ENCODE measurements around the gene C10orf90.
A peak's percentile ranks its signal among the peaks of the same experiment; 100 is the strongest.

Gene C10orf90

GRCh38 chr10:126538439-126539135 lies 131.9 kb downstream of the C10orf90 start:
- TF ChIP-seq, protein P1, sequence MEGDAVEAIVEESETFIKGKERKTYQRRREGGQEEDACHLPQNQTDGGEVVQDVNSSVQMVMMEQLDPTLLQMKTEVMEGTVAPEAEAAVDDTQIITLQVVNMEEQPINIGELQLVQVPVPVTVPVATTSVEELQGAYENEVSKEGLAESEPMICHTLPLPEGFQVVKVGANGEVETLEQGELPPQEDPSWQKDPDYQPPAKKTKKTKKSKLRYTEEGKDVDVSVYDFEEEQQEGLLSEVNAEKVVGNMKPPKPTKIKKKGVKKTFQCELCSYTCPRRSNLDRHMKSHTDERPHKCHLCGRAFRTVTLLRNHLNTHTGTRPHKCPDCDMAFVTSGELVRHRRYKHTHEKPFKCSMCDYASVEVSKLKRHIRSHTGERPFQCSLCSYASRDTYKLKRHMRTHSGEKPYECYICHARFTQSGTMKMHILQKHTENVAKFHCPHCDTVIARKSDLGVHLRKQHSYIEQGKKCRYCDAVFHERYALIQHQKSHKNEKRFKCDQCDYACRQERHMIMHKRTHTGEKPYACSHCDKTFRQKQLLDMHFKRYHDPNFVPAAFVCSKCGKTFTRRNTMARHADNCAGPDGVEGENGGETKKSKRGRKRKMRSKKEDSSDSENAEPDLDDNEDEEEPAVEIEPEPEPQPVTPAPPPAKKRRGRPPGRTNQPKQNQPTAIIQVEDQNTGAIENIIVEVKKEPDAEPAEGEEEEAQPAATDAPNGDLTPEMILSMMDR (IDR thresholded peaks at IDR 0.05; ENCODE audit: insufficient read depth, low read length): no peak
- TF ChIP-seq GABPA (IDR thresholded peaks at IDR 0.05; ENCODE audit: low read depth): no peak
- TF ChIP-seq POLR2AphosphoS5 (IDR thresholded peaks at IDR 0.05; ENCODE audit: low read depth): no peak
- TF ChIP-seq REST (IDR thresholded peaks at IDR 0.05; ENCODE audit: insufficient replicate concordance, low read depth): no peak
- TF ChIP-seq SPI1 (IDR thresholded peaks at IDR 0.05; ENCODE audit: borderline replicate concordance, low read depth): no peak
- DNase-seq (ENCODE audit: low read depth in 1 of 2, low spot score in 1 of 2): no peak
- H3K27me3 ChIP-seq (ENCODE audit: insufficient read depth, poor library complexity, severe bottlenecking): no peaks in the 10 kb centered on the region
- H3K27ac ChIP-seq (replicated peaks): no peak overlapping the region
- H3K4me3 ChIP-seq (replicated peaks; ENCODE audit: insufficient read depth, low read length): no peak overlapping the region

- Histone ChIP-seq H3K4me3 (replicated peaks; ENCODE audit: insufficient read depth, low read length) (no peak overlapping the region), H3K27me3 (ENCODE audit: insufficient read depth, poor library complexity, severe bottlenecking) (no peaks in the 10 kb centered on the region), H3K27ac (replicated peaks) (no peak overlapping the region)
- TF ChIP-seq, protein P1 (IDR thresholded peaks at IDR 0.05; ENCODE audit: insufficient read depth, low read length): no peak
- TF ChIP-seq REST (IDR thresholded peaks at IDR 0.05; ENCODE audit: insufficient replicate concordance, low read depth) (no peak), SPI1 (IDR thresholded peaks at IDR 0.05; ENCODE audit: borderline replicate concordance, low read depth) (no peak), POLR2AphosphoS5 (IDR thresholded peaks at IDR 0.05; ENCODE audit: low read depth) (no peak), GABPA (IDR thresholded peaks at IDR 0.05; ENCODE audit: low read depth) (no peak)
- no peak for DNase-seq (ENCODE audit: low read depth in 1 of 2, low spot score in 1 of 2)
These were observed 133.8 kb downstream of the C10orf90 start for GRCh38 chr10:126536656-126537055.

DNA sequence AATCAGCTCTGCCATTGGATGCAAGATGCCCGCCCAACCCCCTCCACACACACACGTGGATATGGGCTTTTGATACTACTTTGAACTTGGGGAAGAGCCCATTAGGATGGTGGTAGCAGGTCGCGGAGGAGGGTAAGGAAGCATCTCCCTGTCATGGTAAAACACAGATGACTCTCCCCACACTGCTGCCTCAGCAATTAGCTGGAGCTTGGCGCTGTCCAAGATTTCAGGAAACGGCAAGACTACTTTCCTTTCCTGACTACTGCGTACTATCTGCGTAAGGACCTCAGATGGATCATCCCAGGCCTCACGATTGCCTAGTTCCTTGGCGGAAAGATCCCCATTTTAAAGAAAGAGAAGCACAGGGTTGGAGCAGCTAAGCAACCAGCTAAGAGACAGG lies 134.3 kb downstream of the C10orf90 start:
- no peak for TF ChIP-seq GABPA (IDR thresholded peaks at IDR 0.05; ENCODE audit: low read depth)
- no peak for TF ChIP-seq SPI1 (IDR thresholded peaks at IDR 0.05; ENCODE audit: borderline replicate concordance, low read depth)
- TF ChIP-seq POLR2AphosphoS5 (IDR thresholded peaks at IDR 0.05; ENCODE audit: low read depth): no peak
- TF ChIP-seq, protein P1 (IDR thresholded peaks at IDR 0.05; ENCODE audit: insufficient read depth, low read length): no peak
- TF ChIP-seq REST (IDR thresholded peaks at IDR 0.05; ENCODE audit: insufficient replicate concordance, low read depth): peak; percentile 75
- DNase-seq (ENCODE audit: low read depth in 1 of 2, low spot score in 1 of 2): no peak
- H3K27me3 ChIP-seq (ENCODE audit: insufficient read depth, poor library complexity, severe bottlenecking): no peaks in the 10 kb centered on the region
- no peak overlapping the region for H3K27ac ChIP-seq (replicated peaks)
- no peak overlapping the region for H3K4me3 ChIP-seq (replicated peaks; ENCODE audit: insufficient read depth, low read length)

Data from HL-60 (cell line).